HCT116 (cell line): Measurements from ENCODE around the gene CAPS. TPM values are rescaled to one million over a fixed set of nuclear protein-coding genes. Genes with fewer than 3 reads are reported as not detected.
A peak's percentile ranks its signal among the peaks of the same experiment; 100 is the strongest.

Source experiments
- ATAC-seq: fragments of 200-7000 bp; cut with Tn5 transposase; 2 replicates; pipeline ENCODE4 v1.9.1; 2020; ENCODE audit warnings: mild to moderate bottlenecking, moderate library complexity
- BruUV-seq: library from RNA; stranded (reverse); fragments of 400-500 nt; replicated peaks from 2 replicates; lab custom pipeline; 2021; lab: Mats Ljungman, UMichigan
- CTCF ChIA-PET: fragments of 300-600 bp; sonication (Branson Sonifier 250); formaldehyde crosslinking; loops from one replicate; lab custom pipeline; 2021; ENCODE audit warnings: antibody characterized with exemption; lab: Charles Lee
- POLR2A ChIA-PET: fragments of 300-600, 350-600 bp; sonication (Branson Sonifier 250); formaldehyde crosslinking; loops from one replicate; lab custom pipeline; 2021; ENCODE audit warnings: antibody characterized with exemption; lab: Charles Lee
- RAD21 ChIA-PET, 2 experiments: fragments of 300-600 bp; sonication (Branson Sonifier 250); formaldehyde crosslinking; loops; one replicate each; lab custom pipeline; 2023; ENCODE audit warnings: low total read pairs in 2 of 2; ENCODE audit not compliant: uncharacterized antibody in 2 of 2, unreplicated experiment in 2 of 2, low non-redundant PET in 1 of 2; lab: Charles Lee
- DNase-seq: peaks from one replicate; pipeline ENCODE4 v3.0.0-alpha.2; 2010; ENCODE audit warnings: low read depth, low spot score
- H2AFZ ChIP-seq: fragments of 200-600 bp; shearing (Covaris generic), sonication (generic); 2 replicates; pipeline ENCODE4 v1.6.1; 2017; ENCODE audit warnings: low read depth, mixed run types, mixed read lengths, antibody characterized with exemption, low read length; ENCODE audit not compliant: poor library complexity, severe bottlenecking
- H3K27ac ChIP-seq: 2 replicates; pipeline ENCODE4 v1.5.1; 2012; ENCODE audit warnings: low read depth, low read length
- H3K27me3 ChIP-seq: fragments of 200-600 bp; sonication (generic); 2 replicates; pipeline ENCODE4 v1.6.1; 2016; ENCODE audit warnings: mixed run types, low read length, mixed read lengths; ENCODE audit not compliant: insufficient read depth
- H3K36me3 ChIP-seq, 2 experiments: fragments of 200-500 bp in 1 of 2; fragments of 200-600 bp in 1 of 2; sonication (Bioruptor generic) in 1 of 2; sonication (generic) in 1 of 2; 2 replicates each; pipeline versions ENCODE4 v1.5.1 to v1.6.1; 2014 to 2016; ENCODE audit warnings: low read length in 2 of 2, inconsistent platforms in 1 of 2, mixed read lengths in 1 of 2, mixed run types in 1 of 2; ENCODE audit not compliant: insufficient read depth in 2 of 2, control insufficient read depth in 1 of 2
- H3K4me1 ChIP-seq, 2 experiments: fragments of 200-600 bp in 1 of 2; sonication (generic) in 1 of 2; 2 replicates each; pipeline versions ENCODE4 v1.5.1 to v1.6.1; 2012 to 2017; ENCODE audit warnings: low read length in 2 of 2, inconsistent platforms in 1 of 2, mild to moderate bottlenecking in 1 of 2, mixed read lengths in 1 of 2, mixed run types in 1 of 2, moderate library complexity in 1 of 2; ENCODE audit not compliant: insufficient read depth in 2 of 2, control insufficient read depth in 1 of 2
- H3K4me2 ChIP-seq: fragments of 200-600 bp; sonication (generic); 2 replicates; pipeline ENCODE4 v1.6.1; 2017; ENCODE audit warnings: mixed run types, low read length, mixed read lengths
- H3K4me3 ChIP-seq, 2 experiments: fragments of 200-600 bp in 1 of 2; sonication (generic) in 1 of 2; replicated peaks in 1 of 2; 2 replicates each; pipeline ENCODE4 v1.5.1; 2011 to 2016; ENCODE audit warnings: low read length in 2 of 2, control low read depth in 1 of 2, low read depth in 1 of 2, mild to moderate bottlenecking in 1 of 2, mixed read lengths in 1 of 2, mixed run types in 1 of 2
- H3K79me2 ChIP-seq: fragments of 200-600 bp; sonication (generic); 2 replicates; pipeline ENCODE4 v1.6.1; 2017; ENCODE audit warnings: mild to moderate bottlenecking, mixed run types, low read length, moderate library complexity, mixed read lengths; ENCODE audit not compliant: insufficient read depth
- H3K9ac ChIP-seq: fragments of 200-600 bp; sonication (generic); 2 replicates; pipeline ENCODE4 v1.6.1; 2016; ENCODE audit warnings: low read length, mixed read lengths
- H3K9me2 ChIP-seq: fragments of 200-600 bp; sonication (generic), shearing (Covaris generic); 2 replicates; pipeline ENCODE4 v1.6.1; 2017; ENCODE audit warnings: mixed run types, mild to moderate bottlenecking, moderate library complexity; ENCODE audit not compliant: insufficient read depth
- H3K9me3 ChIP-seq, 2 experiments: fragments of 200-500 bp in 1 of 2; fragments of 200-600 bp in 1 of 2; sonication (Bioruptor generic) in 1 of 2; sonication (generic) in 1 of 2; 2 replicates each; pipeline ENCODE4 v1.6.1; 2014 to 2017; ENCODE audit warnings: low read length in 2 of 2, mixed read lengths in 2 of 2, inconsistent platforms in 1 of 2, low read depth in 1 of 2, mild to moderate bottlenecking in 1 of 2, mixed run types in 1 of 2, moderate library complexity in 1 of 2; ENCODE audit not compliant: control insufficient read depth in 1 of 2, insufficient read depth in 1 of 2
- H4K20me1 ChIP-seq: fragments of 200-600 bp; sonication (generic), shearing (Covaris generic); 2 replicates; pipeline ENCODE4 v1.6.1; 2017; ENCODE audit warnings: mixed run types, mild to moderate bottlenecking, moderate library complexity; ENCODE audit not compliant: insufficient read depth
- CBX3 ChIP-seq: IDR thresholded peaks from 2 replicates; pipeline ENCODE4 v1.6.1; 2012; ENCODE audit warnings: low read depth
- CTCF ChIP-seq, 3 experiments: fragments of 200-600 bp in 1 of 3; sonication (generic) in 1 of 3; IDR thresholded peaks in 2 of 3; conservative IDR thresholded peaks in 1 of 3; 2 replicates each; pipeline ENCODE4 v1.5.1; 2012 to 2017; ENCODE audit warnings: low read depth in 2 of 3, low read length in 2 of 3, antibody characterized with exemption in 1 of 3, borderline replicate concordance in 1 of 3, control low read depth in 1 of 3, mild to moderate bottlenecking in 1 of 3, mixed read lengths in 1 of 3, mixed run types in 1 of 3, moderate library complexity in 1 of 3; ENCODE audit not compliant: insufficient read depth in 1 of 3
- EGR1 ChIP-seq: IDR thresholded peaks from 2 replicates; pipeline ENCODE4 v1.6.1; 2012; ENCODE audit warnings: low read depth
- ELF1 ChIP-seq: IDR thresholded peaks from 2 replicates; pipeline ENCODE4 v1.6.1; 2012; ENCODE audit warnings: low read depth, borderline replicate concordance
- EZH2 ChIP-seq: fragments of 200-600 bp; sonication (generic); IDR thresholded peaks from 2 replicates; pipeline ENCODE4 v1.6.1; 2017; ENCODE audit warnings: antibody characterized with exemption, mixed run types
- EZH2phosphoT487 ChIP-seq: fragments of 200-600 bp; IDR thresholded peaks from 2 replicates; pipeline ENCODE4 v1.6.1; 2018; ENCODE audit warnings: antibody characterized with exemption, borderline replicate concordance
- FOSL1 ChIP-seq: IDR thresholded peaks from 2 replicates; pipeline ENCODE4 v1.6.1; 2012; ENCODE audit warnings: low read depth
- JUND ChIP-seq: IDR thresholded peaks from 2 replicates; pipeline ENCODE4 v1.6.1; 2012
- MAX ChIP-seq: IDR thresholded peaks from 2 replicates; pipeline ENCODE4 v1.6.1; 2012
- POLR2A ChIP-seq: IDR thresholded peaks from 2 replicates; pipeline ENCODE4 v1.7.0; 2011; ENCODE audit warnings: borderline replicate concordance; ENCODE audit not compliant: insufficient read depth, insufficient read length; ENCODE audit errors: extremely low read depth
- POLR2AphosphoS5 ChIP-seq: IDR thresholded peaks from 2 replicates; pipeline ENCODE4 v1.6.1; 2011; ENCODE audit warnings: mild to moderate bottlenecking, low read depth, low read length, moderate library complexity
- RAD21 ChIP-seq: IDR thresholded peaks from 2 replicates; pipeline ENCODE4 v1.6.1; 2012; ENCODE audit warnings: low read depth, mild to moderate bottlenecking
- SIN3A ChIP-seq: IDR thresholded peaks from 2 replicates; pipeline ENCODE4 v1.6.1; 2012; ENCODE audit warnings: low read depth
- SP1 ChIP-seq: IDR thresholded peaks from 2 replicates; pipeline ENCODE4 v1.6.1; 2012; ENCODE audit warnings: low read depth
- TCF7L2 ChIP-seq: IDR thresholded peaks from 2 replicates; pipeline ENCODE4 v1.7.0; 2011; ENCODE audit warnings: borderline replicate concordance, inconsistent platforms; ENCODE audit not compliant: insufficient read depth, insufficient read length; ENCODE audit errors: extremely low read depth
- YY1 ChIP-seq: IDR thresholded peaks from 2 replicates; pipeline ENCODE4 v1.6.1; 2011; ENCODE audit warnings: low read length, low read depth, moderate library complexity, mild to moderate bottlenecking; ENCODE audit not compliant: insufficient replicate concordance; ENCODE audit errors: extremely low read depth
- ZBTB33 ChIP-seq: IDR thresholded peaks from 2 replicates; pipeline ENCODE4 v1.6.1; 2011; ENCODE audit warnings: mild to moderate bottlenecking, low read length, moderate library complexity; ENCODE audit not compliant: insufficient replicate concordance; ENCODE audit errors: extremely low read depth
- ZFX ChIP-seq: fragments of 450-650 bp; IDR thresholded peaks from 2 replicates; pipeline ENCODE4 v1.6.1; 2017
- intact Hi-C: fragments of 100-400 bp; cut with micrococcal nuclease; formaldehyde crosslinking; loops from 2 replicates; pipeline ENCODE4 v1.10.0; 2022
- total RNA-seq: library from RNA; stranded (reverse); gene quantifications from one replicate; pipeline ENCODE4 v1.2.1, GENCODE V29; 2021; ENCODE audit not compliant: unreplicated experiment

The CAPS gene
- total RNA-seq, 1 experiment from 2014 or later, result 2.5 TPM

- POLR2A ChIA-PET, result no interaction called here
- TSS peak; percentile 14 for BruUV-seq
- H3K36me3 ChIP-seq, result peaks cover 5 to 7% of the 10 kb centered on the region in 2 experiments; a peak in 3 of 4 replicates
These were observed 14.1 kb upstream of the CAPS start for GRCh38 chr19:5899728-5900526.

More at GRCh38 chr19:5899728-5900526, 14.1 kb upstream of the CAPS start:
- Histone ChIP-seq H3K9me2 (no peaks in the 10 kb centered on the region), H4K20me1 (no peaks in the 10 kb centered on the region), H2AFZ (no peak overlapping the region), H3K4me2 (no peak overlapping the region), H3K27me3 (no peaks in the 10 kb centered on the region), H3K79me2 (peaks cover 61% of the 10 kb centered on the region), H3K4me3 (no peak overlapping the region), H3K27ac (no peak overlapping the region), H3K9ac (no peak overlapping the region), H3K4me1 (peaks cover 5 to 18% of the 10 kb centered on the region in 2 experiments; a peak in 2 of 4 replicates), H3K9me3 (no peaks in the 10 kb centered on the region)
- no peak for TF ChIP-seq EZH2
- no peak for TF ChIP-seq CTCF (IDR thresholded peaks at IDR 0.05 in 2 of 3, conservative IDR thresholded peaks at IDR 0.05 in 1 of 3; ENCODE audit: borderline replicate concordance in 1 of 3, insufficient read depth in 1 of 3, low read depth in 2 of 3, low read length in 2 of 3)
- TF ChIP-seq TCF7L2, result no peak
- no peak for TF ChIP-seq ZBTB33
- TF ChIP-seq ELF1, result no peak
- no peak for TF ChIP-seq EZH2phosphoT487
- no peak for TF ChIP-seq MAX
- TF ChIP-seq SP1, result no peak
- no peak for TF ChIP-seq RAD21
- no peak for TF ChIP-seq EGR1
- no peak for TF ChIP-seq POLR2A
- no peak for TF ChIP-seq SIN3A
- TF ChIP-seq ZFX, result no peak
- TF ChIP-seq FOSL1, result no peak
- no peak for TF ChIP-seq JUND
- no peak for TF ChIP-seq POLR2AphosphoS5
- TF ChIP-seq CBX3, result no peak
- no peak for TF ChIP-seq YY1
- ChIA-PET RAD21 (no interaction called here), CTCF (interaction anchor here (3.3 kb wide), 1 partner anchor 96 kb away, joined by 8 read pairs; no protein-coding TSS in a partner anchor)
- no peak for DNase-seq
- intact Hi-C loops, result no loop called here
- no peak for ATAC-seq
